ENCODE results near the gene CFAP45. TPM values are rescaled to one million over a fixed set of nuclear protein-coding genes. Genes with fewer than 3 reads are reported as not detected.

Gene CFAP45
- total and polyA plus RNA-seq, 4 donors: 1.3 to 11.7 (median 9.5) TPM

DNA sequence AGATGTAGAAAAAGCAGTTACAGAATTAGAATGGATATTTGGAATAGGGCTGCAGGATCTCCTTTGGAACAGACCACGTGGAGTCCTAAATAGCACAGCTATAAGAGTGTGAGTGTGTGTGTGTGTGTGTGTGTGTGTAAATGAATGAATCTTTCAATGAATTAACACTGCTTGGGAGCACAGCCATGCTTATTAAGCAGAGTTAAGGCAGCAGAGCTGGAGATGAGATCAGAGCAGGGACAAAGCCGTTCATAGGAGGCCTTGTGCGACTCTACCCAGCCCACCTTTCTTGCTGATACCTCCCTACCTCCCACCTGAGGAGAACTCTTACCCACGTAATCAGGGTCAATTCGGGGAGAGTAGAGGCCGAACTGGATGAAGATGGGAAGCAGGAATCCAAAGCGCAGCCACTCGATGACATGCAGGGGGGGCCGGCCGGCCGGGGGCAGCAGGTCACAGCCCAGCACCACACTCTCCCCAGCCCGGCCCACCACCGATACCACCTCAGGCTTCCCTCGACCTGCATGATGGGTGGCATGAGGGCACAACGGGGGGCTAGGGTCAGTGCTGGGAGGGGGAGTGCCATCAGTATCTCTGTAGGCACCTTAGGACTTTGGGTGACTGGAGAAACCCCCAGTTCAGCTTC is 42.8 kb upstream of the CFAP45 start:
- no peak overlapping the region for H3K27ac ChIP-seq (ENCODE audit: low read depth, low read length)
- H3K36me3 ChIP-seq (ENCODE audit: control insufficient read depth, insufficient read depth, low read length): no peaks in the 10 kb centered on the region
- H3K4me3 ChIP-seq (ENCODE audit: low read depth, low read length): no peak overlapping the region
- peak in 2 of 6 donors; percentile 50 to 65 for DNase-seq (ENCODE audit: low read depth in 4 of 6, low spot score in 6 of 6)
- peaks cover 10% of the 10 kb centered on the region for H3K27me3 ChIP-seq (ENCODE audit: control insufficient read depth, insufficient read depth, low read length)
- peaks cover 40% of the 10 kb centered on the region for H3K4me1 ChIP-seq (ENCODE audit: control insufficient read depth, insufficient read depth, low read length)
- WGBS (ENCODE audit: insufficient coverage): 66% methylated on average over 8 of the region's 15 CpGs
- no peaks in the 10 kb centered on the region for H3K9me3 ChIP-seq (ENCODE audit: control insufficient read depth, insufficient read depth, low read length)

GRCh38 chr1:159941591-159942560 is 41.9 kb upstream of the CFAP45 start:
- no peaks in the 10 kb centered on the region for H3K9me3 ChIP-seq (ENCODE audit: control insufficient read depth, insufficient read depth, low read length)
- no peaks in the 10 kb centered on the region for H3K36me3 ChIP-seq (ENCODE audit: control insufficient read depth, insufficient read depth, low read length)
- peaks cover 48% of the 10 kb centered on the region for H3K4me1 ChIP-seq (ENCODE audit: control insufficient read depth, insufficient read depth, low read length)
- H3K4me3 ChIP-seq (ENCODE audit: low read depth, low read length): no peak overlapping the region
- H3K27ac ChIP-seq (ENCODE audit: low read depth, low read length): no peak overlapping the region
- WGBS (ENCODE audit: insufficient coverage): 51% methylated on average over 11 of the region's 15 CpGs
- H3K27me3 ChIP-seq (ENCODE audit: control insufficient read depth, insufficient read depth, low read length): peaks cover 10% of the 10 kb centered on the region
- peak in 2 of 6 donors; percentile 47 to 59 for DNase-seq (ENCODE audit: low read depth in 4 of 6, low spot score in 6 of 6)

DNA sequence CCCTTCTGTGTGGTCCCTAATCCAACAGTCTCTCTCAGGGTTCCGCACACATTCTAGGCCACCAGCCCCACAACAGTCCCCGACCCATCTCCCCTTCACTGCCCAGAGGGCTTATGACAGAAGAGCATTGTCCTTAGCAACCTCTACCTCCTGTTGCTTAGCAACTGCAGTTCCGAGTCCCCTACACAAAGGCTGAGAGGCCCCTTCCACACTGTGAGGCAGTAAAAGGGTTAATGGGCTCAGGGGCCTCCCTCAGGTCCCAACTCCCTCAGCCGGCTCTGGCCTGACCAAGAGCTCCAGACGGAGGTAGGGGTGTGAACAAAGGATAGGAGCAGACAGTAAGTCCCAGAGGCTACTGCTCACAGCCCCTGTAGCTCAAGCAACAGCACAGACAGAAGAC is 41.2 kb upstream of the CFAP45 start:
- peak in 1 of 6 donors; percentile 83 for DNase-seq (ENCODE audit: low read depth in 4 of 6, low spot score in 6 of 6)
- no peak overlapping the region for H3K27ac ChIP-seq (ENCODE audit: low read depth, low read length)
- H3K4me3 ChIP-seq (ENCODE audit: low read depth, low read length): no peak overlapping the region
- H3K27me3 ChIP-seq (ENCODE audit: control insufficient read depth, insufficient read depth, low read length): peaks cover 10% of the 10 kb centered on the region
- no peaks in the 10 kb centered on the region for H3K9me3 ChIP-seq (ENCODE audit: control insufficient read depth, insufficient read depth, low read length)
- WGBS (ENCODE audit: insufficient coverage): 10% methylated on average over 3 of the region's 5 CpGs
- H3K36me3 ChIP-seq (ENCODE audit: control insufficient read depth, insufficient read depth, low read length): no peaks in the 10 kb centered on the region
- H3K4me1 ChIP-seq (ENCODE audit: control insufficient read depth, insufficient read depth, low read length): peaks cover 55% of the 10 kb centered on the region

GRCh38 chr1:159940006-159940620 is 40.1 kb upstream of the CFAP45 start:
- DNase-seq (ENCODE audit: low read depth in 4 of 6, low spot score in 6 of 6): no peak
- Histone ChIP-seq H3K36me3 (ENCODE audit: control insufficient read depth, insufficient read depth, low read length) (peaks cover 3% of the 10 kb centered on the region), H3K27ac (ENCODE audit: low read depth, low read length) (no peak overlapping the region), H3K4me3 (ENCODE audit: low read depth, low read length) (no peak overlapping the region), H3K27me3 (ENCODE audit: control insufficient read depth, insufficient read depth, low read length) (peaks cover 10% of the 10 kb centered on the region), H3K4me1 (ENCODE audit: control insufficient read depth, insufficient read depth, low read length) (peaks cover 47% of the 10 kb centered on the region), H3K9me3 (ENCODE audit: control insufficient read depth, insufficient read depth, low read length) (no peaks in the 10 kb centered on the region)
- WGBS (ENCODE audit: insufficient coverage): 67% methylated on average over 4 of the region's 11 CpGs

DNA sequence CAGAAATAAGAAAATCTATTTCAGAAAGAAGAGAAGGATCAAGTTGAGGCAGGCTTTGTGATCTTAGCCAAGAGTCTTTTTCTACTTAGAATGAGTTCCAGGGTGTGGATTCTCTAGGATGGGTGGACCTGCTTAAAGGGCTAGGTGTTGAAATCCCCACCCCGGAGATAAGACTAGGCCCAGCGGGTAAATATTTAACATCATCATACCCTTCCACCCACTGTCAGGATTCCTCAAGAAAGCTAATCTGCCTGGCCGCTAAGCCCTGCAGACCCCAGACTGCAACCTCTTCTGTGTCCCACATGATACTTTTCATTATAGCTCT is 39.7 kb upstream of the CFAP45 start:
- no peak overlapping the region for H3K4me3 ChIP-seq (ENCODE audit: low read depth, low read length)
- WGBS (ENCODE audit: insufficient coverage): no CpG with 5 or more reads among the region's 3 CpGs
- H3K4me1 ChIP-seq (ENCODE audit: control insufficient read depth, insufficient read depth, low read length): peaks cover 46% of the 10 kb centered on the region
- no peak overlapping the region for H3K27ac ChIP-seq (ENCODE audit: low read depth, low read length)
- DNase-seq (ENCODE audit: low read depth in 4 of 6, low spot score in 6 of 6): no peak
- H3K9me3 ChIP-seq (ENCODE audit: control insufficient read depth, insufficient read depth, low read length): no peaks in the 10 kb centered on the region
- H3K36me3 ChIP-seq (ENCODE audit: control insufficient read depth, insufficient read depth, low read length): peaks cover 3% of the 10 kb centered on the region
- peaks cover 7% of the 10 kb centered on the region for H3K27me3 ChIP-seq (ENCODE audit: control insufficient read depth, insufficient read depth, low read length)

DNA sequence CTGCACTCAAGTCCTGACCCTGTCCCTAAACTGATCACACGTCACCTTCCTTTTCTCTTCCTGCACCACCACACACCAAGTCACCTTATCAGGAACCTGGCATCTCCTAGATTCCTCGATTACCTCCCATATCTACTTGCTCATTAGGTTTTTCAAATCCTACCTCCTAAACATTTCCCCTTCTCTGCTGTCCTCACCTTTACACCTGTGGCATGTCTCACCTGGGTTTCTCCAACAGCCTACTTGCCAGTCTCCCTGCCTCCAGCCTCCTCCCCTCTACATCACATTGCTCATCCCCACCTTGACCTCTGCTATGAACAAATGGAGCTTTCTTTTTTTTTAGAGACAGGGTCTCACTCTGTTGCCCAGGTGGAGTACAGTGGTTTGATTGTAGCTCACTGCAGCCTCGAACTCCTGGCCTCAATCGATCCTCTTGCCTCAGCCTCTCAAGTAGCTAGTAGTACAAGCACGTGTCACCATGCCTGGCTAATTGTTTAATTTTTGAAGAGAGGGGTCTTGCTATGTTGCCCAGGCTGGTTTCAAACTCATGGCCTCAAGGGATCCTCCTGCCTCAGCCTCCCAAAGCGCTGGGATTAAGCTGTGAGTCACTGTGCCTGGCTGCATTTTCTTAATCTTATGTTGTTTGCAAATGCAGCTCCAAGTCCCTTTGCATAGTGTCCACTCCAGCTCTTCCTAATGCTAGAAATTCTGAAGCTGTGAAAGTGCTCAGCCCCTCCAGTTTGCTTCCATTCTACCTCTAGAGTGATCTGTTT is 39.1 kb upstream of the CFAP45 start:
- Histone ChIP-seq H3K36me3 (ENCODE audit: control insufficient read depth, insufficient read depth, low read length) (peaks cover 6% of the 10 kb centered on the region), H3K4me3 (ENCODE audit: low read depth, low read length) (no peak overlapping the region), H3K27ac (ENCODE audit: low read depth, low read length) (no peak overlapping the region), H3K9me3 (ENCODE audit: control insufficient read depth, insufficient read depth, low read length) (no peaks in the 10 kb centered on the region), H3K4me1 (ENCODE audit: control insufficient read depth, insufficient read depth, low read length) (peaks cover 40% of the 10 kb centered on the region), H3K27me3 (ENCODE audit: control insufficient read depth, insufficient read depth, low read length) (peaks cover 2% of the 10 kb centered on the region)
- DNase-seq (ENCODE audit: low read depth in 4 of 6, low spot score in 6 of 6): no peak
- 92% methylated on average over 5 of the region's 6 CpGs for WGBS (ENCODE audit: insufficient coverage)

- H3K36me3 ChIP-seq (ENCODE audit: control insufficient read depth, insufficient read depth, low read length): peaks cover 8% of the 10 kb centered on the region
- 68% methylated on average over 5 of the region's 7 CpGs for WGBS (ENCODE audit: insufficient coverage)
- no peak for DNase-seq (ENCODE audit: low read depth in 4 of 6, low spot score in 6 of 6)
- H3K9me3 ChIP-seq (ENCODE audit: control insufficient read depth, insufficient read depth, low read length): no peaks in the 10 kb centered on the region
- no peak overlapping the region for H3K4me3 ChIP-seq (ENCODE audit: low read depth, low read length)
- peaks cover 39% of the 10 kb centered on the region for H3K4me1 ChIP-seq (ENCODE audit: control insufficient read depth, insufficient read depth, low read length)
- no peak overlapping the region for H3K27ac ChIP-seq (ENCODE audit: low read depth, low read length)
- no peaks in the 10 kb centered on the region for H3K27me3 ChIP-seq (ENCODE audit: control insufficient read depth, insufficient read depth, low read length)
Measured at GRCh38 chr1:159938211-159938852, 38.4 kb upstream of the CFAP45 start.

- Histone ChIP-seq H3K36me3 (ENCODE audit: control insufficient read depth, insufficient read depth, low read length) (peaks cover 8% of the 10 kb centered on the region), H3K9me3 (ENCODE audit: control insufficient read depth, insufficient read depth, low read length) (no peaks in the 10 kb centered on the region), H3K27me3 (ENCODE audit: control insufficient read depth, insufficient read depth, low read length) (no peaks in the 10 kb centered on the region), H3K27ac (ENCODE audit: low read depth, low read length) (no peak overlapping the region), H3K4me3 (ENCODE audit: low read depth, low read length) (no peak overlapping the region), H3K4me1 (ENCODE audit: control insufficient read depth, insufficient read depth, low read length) (peaks cover 33% of the 10 kb centered on the region)
- no peak for DNase-seq (ENCODE audit: low read depth in 4 of 6, low spot score in 6 of 6)
- WGBS (ENCODE audit: insufficient coverage): 33% methylated on average over 3 of the region's 4 CpGs
Measured at GRCh38 chr1:159937054-159937750, 37.2 kb upstream of the CFAP45 start.

All from spinal cord (tissue), 10 donors.